ENCODE results near the gene DDX6. TPM values are rescaled to one million over a fixed set of nuclear protein-coding genes. Genes with fewer than 3 reads are reported as not detected.
"Not testable (repeated sequence)": the region's sequence is repeated elsewhere in the genome, so short reads cannot be mapped to it uniquely, and the experiment has no call there.

Gene DDX6
- total and polyA plus RNA-seq, 9 of the 15 experiments (the other 6 are each of a cell fraction or from before 2014, with no cell fraction given) = 10.0 to 102 (median 58.2) TPM

- TF ChIP-seq DMBX1 (CRISPR knock-in tag; IDR thresholded peaks at IDR 0.05; ENCODE audit: borderline replicate concordance) (peak; percentile 40; the same call in 1 of the 2 replicates), CEBPB (tag; IDR thresholded peaks at IDR 0.05) (peak; percentile 51; the same call in 1 of the 2 replicates), MNT (conservative IDR thresholded peaks at IDR 0.05) (0 out of 4 replicates have a peak, but pooled peaks of 1 of the 2 experiments have one; percentile 36), ZNF592 (IDR thresholded peaks at IDR 0.05) (peak; percentile 58)
- BruUV-seq (replicated peaks); H3K4me1 ChIP-seq (replicated peaks in 1 of 2; ENCODE audit: control insufficient read depth in 2 of 2, insufficient read depth in 2 of 2, low read length in 2 of 2); H3K9me1 ChIP-seq (ENCODE audit: control insufficient read depth, insufficient read depth, low read length); H3K9me3 ChIP-seq (replicated peaks; ENCODE audit: control insufficient read depth, insufficient read depth, low read depth, low read length); H3K79me2 ChIP-seq (ENCODE audit: control insufficient read depth, insufficient read depth, low read length); DNase-seq (ENCODE audit: extremely low read depth in 1 of 4, low spot score in 3 of 4); H3K4me3 ChIP-seq; H3K27ac ChIP-seq (ENCODE audit: extremely low read depth, low read depth, low read length); intact Hi-C loops (cut with micrococcal nuclease); FAIRE-seq; H4K20me1 ChIP-seq (replicated peaks; ENCODE audit: control insufficient read depth, insufficient read depth, low read length); POLR2A ChIA-PET; H3K4me2 ChIP-seq (ENCODE audit: insufficient read depth, low read length); H3K27me3 ChIP-seq (ENCODE audit: control insufficient read depth in 2 of 2, insufficient read depth in 2 of 2, low read length in 2 of 2); in situ Hi-C loops (cut with MboI); CTCF ChIA-PET (ENCODE audit: low intra/inter-chr PET ratio); ATAC-seq; H3K36me3 ChIP-seq (ENCODE audit: control insufficient read depth, insufficient read depth, low read length); H3K9ac ChIP-seq (ENCODE audit: insufficient read depth in 1 of 2, low read depth in 2 of 2, low read length in 2 of 2); H2AFZ ChIP-seq (ENCODE audit: low read depth, low read length): not testable (repeated sequence)
- WGBS (ENCODE audit: insufficient coverage, low coverage, missing lambda C conversion rate) = 50% methylated on average over 2 of the region's 10 CpGs
These were observed 69.4 kb downstream of the DDX6 start for GRCh38 chr11:118721478-118722015.

Data from K562 (cell line).